Endothelial cell of umbilical vein (primary cell): ENCODE results near the gene ZNF516. TPM values are rescaled to one million over a fixed set of nuclear protein-coding genes. Genes with fewer than 3 reads are reported as not detected.

Experiments
- BruUV-seq: library from RNA; stranded (reverse); fragments of 400-500 nt; replicated peaks from 2 replicates; lab custom pipeline; 2021; lab: Mats Ljungman, UMichigan
- CTCF ChIA-PET: fragments of 300-600, 350-600 bp; sonication (Branson Sonifier 250); formaldehyde crosslinking; loops from one replicate; lab custom pipeline; 2021; ENCODE audit warnings: antibody characterized with exemption, inconsistent platforms; lab: Charles Lee
- POLR2A ChIA-PET: fragments of 300-600, 350-600 bp; sonication (Branson Sonifier 250); formaldehyde crosslinking; loops from one replicate; lab custom pipeline; 2021; ENCODE audit warnings: antibody characterized with exemption, inconsistent platforms; lab: Charles Lee
- DNase-seq: peaks from one replicate; pipeline ENCODE4 v3.0.0-alpha.2; 2011; ENCODE audit warnings: low read depth, low spot score
- FAIRE-seq: peaks from 2 replicates; lab custom pipeline; 2011; peaks lifted over from hg19 to GRCh38; lab: Jason Lieb, UNC
- H2AFZ ChIP-seq: 2 replicates; pipeline ENCODE4 v1.6.0; 2012; ENCODE audit warnings: low read depth, low read length, control low read depth, inconsistent platforms
- H3K27ac ChIP-seq: 2 replicates; pipeline ENCODE4 v1.5.1; 2011; ENCODE audit warnings: low read depth, mild to moderate bottlenecking, control low read depth, low read length, moderate library complexity; ENCODE audit not compliant: insufficient read depth
- H3K27me3 ChIP-seq, 2 experiments: 2 replicates each; pipeline versions ENCODE4 v1.6.0 to v1.6.1; 2011; ENCODE audit warnings: low read length in 2 of 2, mixed read lengths in 1 of 2; ENCODE audit not compliant: control insufficient read depth in 2 of 2, insufficient read depth in 2 of 2
- H3K36me3 ChIP-seq, 2 experiments: 2 replicates in 1 of 2; 3 replicates in 1 of 2; pipeline ENCODE4 v1.5.1; 2011; ENCODE audit warnings: low read length in 2 of 2, mild to moderate bottlenecking in 1 of 2, moderate library complexity in 1 of 2; ENCODE audit not compliant: control insufficient read depth in 2 of 2, insufficient read depth in 2 of 2; ENCODE audit errors: extremely low read depth in 1 of 2
- H3K4me1 ChIP-seq: 3 replicates; pipeline ENCODE4 v1.5.1; 2011; ENCODE audit warnings: mild to moderate bottlenecking, low read length; ENCODE audit not compliant: control insufficient read depth, insufficient read depth; ENCODE audit errors: extremely low read depth
- H3K4me2 ChIP-seq: 2 replicates; pipeline ENCODE4 v1.6.1; 2011; ENCODE audit warnings: low read length, control low read depth, mixed read lengths; ENCODE audit not compliant: insufficient read depth
- H3K4me3 ChIP-seq, 3 experiments: fragments of 200-600 bp in 1 of 3; sonication (generic), shearing (Covaris generic) in 1 of 3; replicated peaks in 1 of 3; 2 replicates each; pipeline ENCODE4 v1.5.1; 2011 to 2016; ENCODE audit warnings: control low read depth in 3 of 3, low read length in 3 of 3, mild to moderate bottlenecking in 2 of 3, inconsistent platforms in 1 of 3, low read depth in 1 of 3, moderate library complexity in 1 of 3; ENCODE audit not compliant: insufficient read depth in 1 of 3
- H3K79me2 ChIP-seq: 2 replicates; pipeline ENCODE4 v1.6.0; 2012; ENCODE audit warnings: low read length, inconsistent platforms; ENCODE audit not compliant: control insufficient read depth, insufficient read depth
- H3K9ac ChIP-seq: replicated peaks from 2 replicates; pipeline ENCODE3; 2011; ENCODE audit warnings: low read length, control low read depth; ENCODE audit not compliant: insufficient read depth; ENCODE audit errors: extremely low read depth
- H3K9me1 ChIP-seq: replicated peaks from 3 replicates; pipeline ENCODE4 v1.6.0; 2011; ENCODE audit warnings: mild to moderate bottlenecking, low read length; ENCODE audit not compliant: control insufficient read depth, insufficient read depth; ENCODE audit errors: extremely low read depth
- H3K9me3 ChIP-seq: replicated peaks from 2 replicates; pipeline ENCODE4 v1.5.1; 2012; ENCODE audit warnings: low read length, inconsistent platforms; ENCODE audit not compliant: control insufficient read depth, insufficient read depth
- H4K20me1 ChIP-seq: replicated peaks from 2 replicates; pipeline ENCODE3; 2011; ENCODE audit warnings: mild to moderate bottlenecking, low read length; ENCODE audit not compliant: control insufficient read depth, insufficient read depth; ENCODE audit errors: extremely low read depth
- EZH2 ChIP-seq: IDR thresholded peaks from 2 replicates; pipeline ENCODE4 v1.6.1; 2012; ENCODE audit warnings: borderline replicate concordance, low read depth, mild to moderate bottlenecking, moderate library complexity, low read length, inconsistent platforms; ENCODE audit not compliant: severe bottlenecking
- FOS ChIP-seq: IDR thresholded peaks from 2 replicates; pipeline ENCODE4 v1.6.1; 2011; ENCODE audit warnings: mild to moderate bottlenecking, low read length, moderate library complexity, borderline replicate concordance; ENCODE audit not compliant: insufficient read depth
- GATA2 ChIP-seq: IDR thresholded peaks from 2 replicates; pipeline ENCODE4 v1.7.0; 2011; ENCODE audit warnings: low read depth, mild to moderate bottlenecking, moderate library complexity, mixed read lengths, low read length; ENCODE audit not compliant: insufficient read length, insufficient read depth
- MYC ChIP-seq: IDR thresholded peaks from one replicate; pipeline ENCODE4 v1.6.1; 2011; ENCODE audit warnings: mild to moderate bottlenecking, low read depth, low read length
- POLR2A ChIP-seq: IDR thresholded peaks from 2 replicates; pipeline ENCODE4 v1.6.1; 2012; ENCODE audit warnings: low read depth, mild to moderate bottlenecking, control low read depth, low read length
- POLR2AphosphoS5 ChIP-seq: IDR thresholded peaks from 2 replicates; pipeline ENCODE4 v1.6.1; 2012; ENCODE audit warnings: low read depth, mild to moderate bottlenecking, control low read depth, low read length, moderate library complexity; ENCODE audit not compliant: insufficient read depth
- dilution Hi-C: fragments of 300-500 bp; cut with MboI; formaldehyde crosslinking; loops from one replicate; pipeline ENCODE4 v1.15.0; 2019; ENCODE audit warnings: low sequenced_read_pairs; ENCODE audit not compliant: extremely low pct_ligation_motif_present
- intact Hi-C: fragments of 100-400 bp; cut with micrococcal nuclease; formaldehyde crosslinking; loops from one replicate; pipeline ENCODE4 v1.10.0; 2022
- polyA plus RNA-seq, 4 experiments: library from polyadenylated mRNA; depleted of rRNA in 3 of 4; stranded (reverse) in 3 of 4; unstranded in 1 of 4; fragments of >200 nt; gene quantifications; 2 replicates each; pipeline versions ENCODE4 v1.2.1 to v1.2.3, GENCODE V29; 2011 to 2012; ENCODE audit warnings: missing spikeins in 1 of 4
- total RNA-seq: library from RNA; stranded (reverse); gene quantifications from 2 replicates; pipeline ENCODE4 v1.2.3, GENCODE V29; 2021
- TF ChIP-seq, protein P1 (sequence below): IDR thresholded peaks from 2 replicates; pipeline ENCODE4 v1.6.1; 2011; ENCODE audit not compliant: insufficient read depth, insufficient read length
- TF ChIP-seq, protein P2 (sequence below), 2 donors: IDR thresholded peaks; 1 replicate in 1 of 2; 2 replicates in 1 of 2; pipeline ENCODE4 v1.5.1; 2011; ENCODE audit warnings: low read length in 2 of 2, mild to moderate bottlenecking in 2 of 2, moderate library complexity in 2 of 2, control low read depth in 1 of 2, inconsistent platforms in 1 of 2, low read depth in 1 of 2; ENCODE audit not compliant: insufficient read depth in 1 of 2; ENCODE audit errors: extremely low read depth in 1 of 2

ZNF516 gene
- total and polyA plus RNA-seq, 2 donors (not counting 3 experiments of a cell fraction or from before 2014, with no cell fraction given), result 3.6 to 19.1 TPM

DNA sequence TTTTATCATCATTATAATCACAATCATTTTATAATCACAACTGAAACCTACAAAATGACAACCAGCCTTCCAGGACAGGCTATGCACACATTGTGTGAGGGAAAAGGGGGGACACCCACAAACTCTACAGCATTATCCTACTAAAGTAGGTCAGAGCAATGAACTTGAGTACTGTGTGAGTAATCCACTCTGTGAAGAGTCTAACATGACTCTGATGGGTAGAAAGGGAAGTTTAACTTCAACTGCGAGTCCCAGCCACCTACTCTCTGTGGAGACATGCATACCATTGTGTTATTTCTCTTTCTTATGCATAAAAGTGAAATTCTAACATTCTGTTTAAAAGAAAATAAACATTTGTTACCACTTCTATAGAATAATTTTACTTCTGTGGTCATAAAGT, 177.9 kb downstream of the ZNF516 start:
- no peaks in the 10 kb centered on the region for H3K36me3 ChIP-seq
- CTCF ChIA-PET, result no interaction called here
- no TSS peak for BruUV-seq
- H2AFZ ChIP-seq, result no peak overlapping the region
- intact Hi-C loops (no loop called here), dilution Hi-C loops (no loop called here)
- no peak for TF ChIP-seq POLR2A
- no peak for TF ChIP-seq FOS
- no peak for TF ChIP-seq MYC
- TF ChIP-seq, protein P1, sequence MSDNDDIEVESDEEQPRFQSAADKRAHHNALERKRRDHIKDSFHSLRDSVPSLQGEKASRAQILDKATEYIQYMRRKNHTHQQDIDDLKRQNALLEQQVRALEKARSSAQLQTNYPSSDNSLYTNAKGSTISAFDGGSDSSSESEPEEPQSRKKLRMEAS, result no peak
- no peak for TF ChIP-seq POLR2AphosphoS5
- no peak for TF ChIP-seq EZH2
- TF ChIP-seq, protein P2, sequence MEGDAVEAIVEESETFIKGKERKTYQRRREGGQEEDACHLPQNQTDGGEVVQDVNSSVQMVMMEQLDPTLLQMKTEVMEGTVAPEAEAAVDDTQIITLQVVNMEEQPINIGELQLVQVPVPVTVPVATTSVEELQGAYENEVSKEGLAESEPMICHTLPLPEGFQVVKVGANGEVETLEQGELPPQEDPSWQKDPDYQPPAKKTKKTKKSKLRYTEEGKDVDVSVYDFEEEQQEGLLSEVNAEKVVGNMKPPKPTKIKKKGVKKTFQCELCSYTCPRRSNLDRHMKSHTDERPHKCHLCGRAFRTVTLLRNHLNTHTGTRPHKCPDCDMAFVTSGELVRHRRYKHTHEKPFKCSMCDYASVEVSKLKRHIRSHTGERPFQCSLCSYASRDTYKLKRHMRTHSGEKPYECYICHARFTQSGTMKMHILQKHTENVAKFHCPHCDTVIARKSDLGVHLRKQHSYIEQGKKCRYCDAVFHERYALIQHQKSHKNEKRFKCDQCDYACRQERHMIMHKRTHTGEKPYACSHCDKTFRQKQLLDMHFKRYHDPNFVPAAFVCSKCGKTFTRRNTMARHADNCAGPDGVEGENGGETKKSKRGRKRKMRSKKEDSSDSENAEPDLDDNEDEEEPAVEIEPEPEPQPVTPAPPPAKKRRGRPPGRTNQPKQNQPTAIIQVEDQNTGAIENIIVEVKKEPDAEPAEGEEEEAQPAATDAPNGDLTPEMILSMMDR (IDR thresholded peaks at IDR 0.05; ENCODE audit: extremely low read depth in 1 of 2, insufficient read depth in 1 of 2, low read depth in 1 of 2, low read length in 2 of 2), result no peak
- no peak for TF ChIP-seq GATA2
- H3K4me2 ChIP-seq, result no peak overlapping the region
- POLR2A ChIA-PET, result no interaction called here
- H3K9me1 ChIP-seq, result no peaks in the 10 kb centered on the region
- H3K9me3 ChIP-seq, result no peaks in the 10 kb centered on the region
- no peaks in the 10 kb centered on the region for H3K4me1 ChIP-seq
- DNase-seq (no peak), FAIRE-seq (no peak)
- no peaks in the 10 kb centered on the region for H4K20me1 ChIP-seq
- H3K4me3 ChIP-seq, result no peak overlapping the region
- H3K27ac ChIP-seq, result no peak overlapping the region
- H3K9ac ChIP-seq, result no peak overlapping the region
- no peaks in the 10 kb centered on the region for H3K79me2 ChIP-seq
- no peaks in the 10 kb centered on the region for H3K27me3 ChIP-seq
